ENCODE data around the gene GADL1. TPM values are rescaled to one million over a fixed set of nuclear protein-coding genes. Genes with fewer than 3 reads are reported as not detected.

Gene GADL1
- polyA plus RNA-seq, 4 donors, result 2.8 to 4.3 (median 3.8) TPM

DNA sequence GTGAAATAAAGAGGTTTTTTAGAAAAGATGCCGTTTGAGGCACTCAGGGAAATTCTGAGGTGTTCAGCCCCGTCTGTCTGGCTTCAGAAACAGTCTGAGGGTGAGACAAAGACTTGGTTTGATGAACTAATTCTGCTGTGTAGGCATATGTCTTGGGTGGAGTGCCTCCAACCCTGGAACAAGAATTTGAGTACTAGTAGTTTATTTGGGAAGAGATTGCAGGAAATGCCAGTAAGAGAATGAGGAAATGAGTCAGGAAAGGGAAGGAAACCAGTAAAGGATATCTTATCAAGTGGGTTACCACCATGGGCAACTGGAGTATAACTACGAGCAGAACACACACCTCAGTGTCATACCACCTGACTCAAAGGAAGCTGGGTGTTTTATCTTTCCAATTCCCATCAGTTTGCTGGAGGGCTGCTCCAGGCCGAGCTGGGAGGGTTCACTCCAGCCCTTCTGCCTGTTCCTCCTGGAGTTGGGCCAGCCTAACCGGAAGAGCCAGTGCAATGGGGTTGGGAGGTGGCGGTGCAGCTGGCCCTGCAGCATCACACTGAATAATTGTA is 212.7 kb downstream of the GADL1 start:
- no peak for DNase-seq (ENCODE audit: low read depth in 4 of 4, low spot score in 3 of 4)

DNA sequence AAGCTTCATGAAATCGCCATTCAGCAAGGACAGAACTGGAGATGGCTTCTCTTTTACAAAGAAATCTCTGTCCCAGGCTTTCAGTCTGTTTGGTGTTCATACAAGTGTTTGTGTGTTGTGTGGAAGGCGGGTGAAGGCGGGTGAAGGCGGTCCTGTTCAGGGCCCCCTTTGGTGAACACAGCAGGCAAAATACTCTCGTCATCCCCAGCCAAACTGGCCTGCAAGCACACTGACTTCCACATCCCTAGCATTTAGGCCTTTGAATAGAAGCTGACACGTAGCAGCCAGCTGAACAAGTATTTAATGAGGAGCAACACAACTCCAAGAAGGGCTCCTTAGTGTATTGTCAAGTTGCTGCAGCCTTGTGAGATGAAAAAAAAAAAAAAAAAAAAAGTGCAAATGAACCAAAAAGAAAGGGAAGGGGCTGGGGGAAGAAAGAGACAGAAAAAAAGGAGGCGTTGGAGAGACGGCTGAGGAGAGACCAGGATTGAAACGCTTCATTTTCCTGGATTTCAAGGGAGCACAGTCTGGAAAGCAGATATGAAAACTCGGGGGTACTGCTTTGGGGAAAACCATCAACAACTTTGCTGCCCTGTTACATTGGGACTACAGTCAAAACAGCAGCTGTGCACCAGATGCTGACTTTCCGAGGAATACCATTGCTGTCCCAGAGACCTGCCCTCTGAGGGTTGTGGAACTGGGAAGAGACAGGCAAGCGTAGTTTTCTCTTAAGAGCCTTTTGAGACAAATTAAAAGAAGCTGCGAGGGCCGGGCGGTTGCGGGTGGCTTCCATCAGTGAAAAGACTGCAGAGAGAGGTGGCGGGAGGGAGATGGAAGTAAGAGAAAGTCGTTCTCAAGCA is 213.4 kb downstream of the GADL1 start:
- DNase-seq (ENCODE audit: low read depth in 4 of 4, low spot score in 3 of 4), result no peak

DNA sequence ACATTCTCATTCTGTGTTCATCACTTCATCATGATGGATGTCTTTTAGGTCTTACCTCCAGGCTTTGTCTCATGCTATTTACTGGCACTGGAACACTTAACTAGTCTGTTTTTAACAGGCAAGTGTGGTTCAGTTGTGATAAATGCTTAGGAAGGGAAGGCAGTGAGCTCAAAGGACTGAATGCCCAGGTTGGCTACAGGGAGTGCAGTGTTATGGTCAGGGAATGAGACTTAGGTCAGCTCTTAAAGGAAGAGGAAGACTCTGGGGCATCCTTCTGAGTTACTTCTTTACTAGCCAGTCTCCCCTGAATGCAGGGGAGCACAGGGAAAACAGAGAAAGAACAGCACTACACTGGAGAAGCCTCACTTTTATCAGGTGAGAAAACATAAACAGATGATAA is 215.4 kb downstream of the GADL1 start:
- DNase-seq (ENCODE audit: low read depth in 4 of 4, low spot score in 3 of 4), result no peak

DNA sequence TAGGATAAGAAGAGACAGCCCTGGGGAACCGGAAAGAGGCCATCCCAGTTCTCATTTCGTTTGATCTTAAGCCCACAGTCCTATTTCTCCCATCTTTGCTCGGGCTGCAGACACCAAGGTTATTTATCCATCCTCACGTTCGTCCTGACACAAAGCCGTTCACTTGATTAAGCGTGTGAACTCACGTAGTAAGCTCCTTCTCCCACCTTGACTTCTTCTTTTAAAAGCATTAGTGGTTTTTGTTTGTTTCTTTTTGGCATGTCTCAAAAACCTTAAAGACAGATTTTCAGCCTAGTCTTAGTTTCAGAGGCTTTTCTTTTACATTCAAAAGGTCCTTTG is 217.1 kb downstream of the GADL1 start:
- DNase-seq (ENCODE audit: low read depth in 4 of 4, low spot score in 3 of 4), result no peak

DNA sequence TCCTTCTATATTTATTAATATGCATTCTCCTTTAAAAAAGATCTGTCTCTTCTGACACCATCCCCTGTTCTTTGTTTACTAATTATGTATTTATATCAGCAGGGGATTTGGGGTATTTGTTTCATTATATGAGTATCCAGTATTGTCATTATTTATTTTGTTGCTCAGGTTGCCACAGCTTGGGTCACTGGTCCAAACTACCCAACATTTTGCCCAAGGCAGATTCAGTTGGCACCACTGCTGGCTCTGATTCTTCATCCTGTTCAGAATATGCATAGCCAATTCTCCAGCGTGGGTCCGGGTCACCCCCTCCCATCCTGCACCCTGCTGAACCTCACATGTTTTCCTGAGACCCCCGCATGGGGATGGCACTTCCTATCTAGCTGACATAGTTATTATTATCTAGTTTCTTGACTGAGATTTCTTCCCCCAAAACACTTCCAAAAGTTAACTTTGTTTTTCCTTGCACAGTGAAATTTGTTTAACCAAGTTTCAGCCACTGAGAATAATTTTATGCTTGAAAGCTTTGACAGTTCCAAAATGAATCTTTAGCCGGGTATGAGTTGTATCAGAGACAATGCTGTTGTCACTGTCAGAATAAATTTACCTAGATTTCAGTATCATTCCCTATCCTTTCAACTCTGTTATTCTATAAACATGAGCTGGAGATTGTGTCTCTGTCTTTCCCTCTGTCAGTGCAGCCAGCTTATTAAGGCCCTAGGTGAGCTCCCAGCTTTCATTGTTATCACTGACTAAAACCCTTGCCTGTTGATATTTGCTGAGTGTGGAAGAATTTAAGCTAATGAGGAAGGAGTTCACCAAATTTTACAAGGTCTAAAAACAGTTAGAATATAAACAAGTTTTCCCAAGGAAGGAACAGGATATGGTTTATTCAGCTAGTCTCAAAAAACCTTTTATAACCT is 217.8 kb downstream of the GADL1 start:
- DNase-seq (ENCODE audit: low read depth in 4 of 4, low spot score in 3 of 4), result no peak
